IPS-15b (cell line): ENCODE measurements around the gene TPX2.
"Not testable (repeated sequence)": the region's sequence is repeated elsewhere in the genome, so short reads cannot be mapped to it uniquely, and the experiment has no call there.

Experiments
- H3K27me3 ChIP-seq: one replicate; pipeline ENCODE4 v1.6.1; 2013; ENCODE audit warnings: low read length; ENCODE audit not compliant: control insufficient read depth, insufficient read depth
- H3K36me3 ChIP-seq: one replicate; pipeline ENCODE4 v1.6.1; 2013; ENCODE audit warnings: low read length; ENCODE audit not compliant: control insufficient read depth, insufficient read depth
- H3K4me1 ChIP-seq: one replicate; pipeline ENCODE4 v1.6.1; 2013; ENCODE audit warnings: mild to moderate bottlenecking, low read length; ENCODE audit not compliant: control insufficient read depth, insufficient read depth
- H3K4me3 ChIP-seq: one replicate; pipeline ENCODE4 v1.5.1; 2013; ENCODE audit warnings: low read depth, low read length
- H3K9ac ChIP-seq: one replicate; pipeline ENCODE4 v1.6.1; 2013; ENCODE audit warnings: low read depth, mild to moderate bottlenecking, low read length
- H3K9me3 ChIP-seq: one replicate; pipeline ENCODE4 v1.6.1; 2013; ENCODE audit warnings: mild to moderate bottlenecking, low read length; ENCODE audit not compliant: control insufficient read depth, insufficient read depth

Gene TPX2

DNA sequence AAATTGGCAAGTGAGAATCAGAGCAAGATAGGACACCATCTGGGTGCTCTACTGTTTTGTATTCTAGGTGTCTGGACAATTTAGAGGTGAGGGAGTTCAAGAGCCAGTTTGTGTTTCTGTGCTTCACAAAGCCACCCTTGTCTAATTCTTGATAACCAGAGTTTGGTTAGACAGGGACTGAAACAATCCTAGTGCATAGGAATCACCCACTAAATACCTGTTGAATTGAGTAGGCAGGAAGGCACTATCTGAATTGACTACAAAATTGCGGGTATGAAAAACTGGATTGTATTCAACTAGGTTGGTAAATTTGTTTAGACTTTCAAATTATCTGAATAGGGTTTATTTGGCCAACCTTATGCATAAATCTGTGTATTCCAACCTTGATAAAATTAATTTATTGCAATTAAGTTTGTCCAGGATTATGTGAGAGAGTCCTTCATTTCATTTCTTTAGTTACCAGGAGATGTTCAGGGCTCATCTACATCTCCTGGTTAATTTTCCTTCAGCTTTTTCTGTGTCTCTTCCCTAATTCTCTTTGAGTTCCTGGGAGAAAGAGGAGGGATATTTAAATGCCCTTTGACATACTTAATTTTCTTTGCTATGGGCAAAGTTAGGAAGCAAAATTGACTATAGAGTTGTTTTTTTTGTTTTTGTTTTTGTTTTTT lies 1.7 kb downstream of the TPX2 start:
- Histone ChIP-seq H3K27me3 (no peaks in the 10 kb centered on the region), H3K9ac (peak overlapping the region; percentile 70), H3K36me3 (peaks cover 6% of the 10 kb centered on the region), H3K4me3 (peak overlapping the region; percentile 91), H3K4me1 (peaks cover 8% of the 10 kb centered on the region), H3K9me3 (no peaks in the 10 kb centered on the region)

DNA sequence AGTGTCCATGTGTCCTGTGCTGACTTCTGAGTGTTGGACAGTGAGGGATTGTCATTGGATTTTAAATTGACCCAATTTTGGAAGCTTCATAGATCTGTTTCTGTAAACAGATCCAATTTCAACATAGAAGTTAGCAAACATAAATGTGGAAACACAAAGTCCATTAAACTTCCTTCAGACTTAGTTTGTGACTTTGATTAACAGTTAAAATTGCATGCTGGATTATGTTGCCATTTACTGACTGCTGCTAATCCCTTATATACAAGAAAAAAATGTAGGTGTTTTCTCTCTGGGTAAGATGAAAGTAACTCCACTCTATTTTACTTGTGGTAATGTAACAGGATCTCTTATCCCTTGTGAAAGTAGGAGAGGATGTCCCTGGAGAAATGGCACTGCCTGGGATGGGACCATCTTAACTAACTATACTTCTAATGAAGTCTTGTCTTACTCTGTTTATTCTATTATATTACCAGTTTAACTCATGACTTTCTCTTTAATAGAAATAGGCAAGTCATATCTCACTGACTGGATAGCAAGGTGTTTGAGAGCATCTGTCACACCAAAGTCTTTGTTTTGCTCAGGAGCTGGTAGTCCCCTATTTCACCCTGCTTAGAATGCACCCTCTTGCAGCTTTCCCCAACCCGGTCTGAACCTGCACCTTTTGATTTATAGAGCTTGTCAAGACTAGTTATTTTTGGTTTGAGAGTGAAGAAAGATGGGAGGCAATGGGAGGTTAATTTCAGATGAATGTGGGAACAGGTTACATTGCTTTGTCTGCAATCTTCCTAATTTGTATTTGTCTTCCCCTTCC lies 7.2 kb downstream of the TPX2 start:
- H3K9ac ChIP-seq: no peak overlapping the region
- no peaks in the 10 kb centered on the region for H3K9me3 ChIP-seq
- H3K4me3 ChIP-seq: no peak overlapping the region
- H3K4me1 ChIP-seq: no peaks in the 10 kb centered on the region
- no peaks in the 10 kb centered on the region for H3K27me3 ChIP-seq
- peaks cover 6% of the 10 kb centered on the region for H3K36me3 ChIP-seq

DNA sequence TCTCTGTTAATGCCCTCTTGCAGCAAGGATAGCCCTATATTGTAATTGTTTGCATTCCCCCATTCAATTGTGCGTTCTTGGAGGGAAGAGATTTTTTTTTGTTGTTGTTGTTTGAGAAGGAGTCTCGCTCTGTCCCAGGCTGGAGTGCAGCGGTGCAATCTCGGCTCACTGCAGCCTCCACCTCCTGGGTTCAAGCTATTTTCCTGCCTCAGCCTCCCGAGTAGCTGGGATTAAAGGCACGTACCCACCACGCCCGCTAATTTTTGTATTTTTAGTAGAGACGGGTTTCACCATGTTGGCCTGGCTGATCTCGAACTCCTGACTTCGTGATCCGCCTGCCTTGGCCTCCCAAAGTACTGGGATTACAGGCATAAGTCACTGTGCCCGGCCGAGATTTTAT lies 7.9 kb downstream of the TPX2 start:
- not testable (repeated sequence) for H3K9ac ChIP-seq, H3K9me3 ChIP-seq, H3K27me3 ChIP-seq, H3K36me3 ChIP-seq, H3K4me3 ChIP-seq, H3K4me1 ChIP-seq

DNA sequence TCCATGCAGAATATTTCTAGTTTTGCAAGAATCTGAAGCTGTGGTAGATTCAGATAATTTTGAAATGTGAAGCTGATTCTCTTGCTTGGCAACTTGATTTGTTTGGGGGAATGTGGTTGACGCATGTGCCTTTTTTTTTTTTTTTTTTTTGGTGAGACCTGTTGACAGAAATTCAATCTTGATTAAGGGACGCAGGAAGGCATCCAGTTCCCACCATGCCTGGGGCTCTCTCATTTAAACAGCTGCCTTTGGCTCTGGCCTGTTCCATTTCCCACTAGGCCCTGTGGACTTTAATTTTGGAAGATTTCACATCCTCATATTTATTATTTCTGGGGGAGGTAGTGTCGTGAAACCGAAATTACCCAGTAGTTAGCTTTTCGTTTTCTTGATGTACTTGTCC lies 8.6 kb downstream of the TPX2 start:
- no peak overlapping the region for H3K9ac ChIP-seq

DNA sequence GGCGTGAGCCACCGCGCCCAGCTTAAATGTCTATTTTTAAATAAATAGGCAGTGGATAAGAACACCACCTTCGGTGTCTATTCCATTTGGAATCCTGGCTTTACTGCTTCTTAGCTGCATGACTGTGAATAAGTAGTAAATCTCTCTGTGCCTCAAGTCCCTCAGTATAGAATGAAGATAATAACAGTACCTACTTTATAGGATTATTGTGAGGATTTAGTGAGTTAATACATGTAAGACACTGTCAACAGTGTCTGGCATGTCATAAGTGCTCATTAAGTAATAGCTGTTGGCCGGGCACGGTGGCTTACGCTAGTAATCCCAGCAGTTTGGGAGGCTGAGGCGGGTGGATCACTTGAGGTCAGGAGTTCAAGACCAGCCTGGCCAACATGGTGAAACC lies 10.1 kb downstream of the TPX2 start:
- no peaks in the 10 kb centered on the region for H3K36me3 ChIP-seq

More for the DNA sequence above, 8.6 kb downstream of the TPX2 start:
- H3K4me3 ChIP-seq: no peak overlapping the region
- H3K36me3 ChIP-seq: peaks cover 5% of the 10 kb centered on the region
- no peaks in the 10 kb centered on the region for H3K27me3 ChIP-seq
- H3K4me1 ChIP-seq: no peaks in the 10 kb centered on the region
- no peaks in the 10 kb centered on the region for H3K9me3 ChIP-seq

DNA sequence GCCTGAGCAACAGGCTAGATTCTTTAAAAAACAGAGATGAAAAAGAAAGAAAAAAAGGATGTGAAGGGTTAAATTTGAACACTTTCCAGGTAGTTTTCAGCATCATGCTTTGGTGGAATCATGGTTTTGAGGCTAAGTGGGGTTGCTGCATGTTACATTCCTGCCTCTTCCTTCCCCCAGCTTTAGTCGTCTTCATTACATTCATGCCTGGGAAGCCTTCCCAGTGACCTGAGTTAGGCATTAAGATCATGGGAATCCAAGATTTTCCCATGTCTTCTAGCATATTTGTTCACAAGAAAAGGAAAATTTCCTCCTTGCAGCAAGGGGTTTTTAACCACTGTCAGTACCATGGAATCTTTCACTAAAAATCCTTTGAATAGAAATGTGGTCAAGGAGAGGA lies 12.0 kb downstream of the TPX2 start:
- no peaks in the 10 kb centered on the region for H3K36me3 ChIP-seq
- no peaks in the 10 kb centered on the region for H3K27me3 ChIP-seq
- H3K9me3 ChIP-seq: no peaks in the 10 kb centered on the region
- no peak overlapping the region for H3K9ac ChIP-seq
- H3K4me3 ChIP-seq: no peak overlapping the region
- no peaks in the 10 kb centered on the region for H3K4me1 ChIP-seq

More for the DNA sequence above, 10.1 kb downstream of the TPX2 start:
- no peak overlapping the region for H3K4me3 ChIP-seq
- no peaks in the 10 kb centered on the region for H3K9me3 ChIP-seq
- no peaks in the 10 kb centered on the region for H3K4me1 ChIP-seq
- no peak overlapping the region for H3K9ac ChIP-seq
- no peaks in the 10 kb centered on the region for H3K27me3 ChIP-seq

DNA sequence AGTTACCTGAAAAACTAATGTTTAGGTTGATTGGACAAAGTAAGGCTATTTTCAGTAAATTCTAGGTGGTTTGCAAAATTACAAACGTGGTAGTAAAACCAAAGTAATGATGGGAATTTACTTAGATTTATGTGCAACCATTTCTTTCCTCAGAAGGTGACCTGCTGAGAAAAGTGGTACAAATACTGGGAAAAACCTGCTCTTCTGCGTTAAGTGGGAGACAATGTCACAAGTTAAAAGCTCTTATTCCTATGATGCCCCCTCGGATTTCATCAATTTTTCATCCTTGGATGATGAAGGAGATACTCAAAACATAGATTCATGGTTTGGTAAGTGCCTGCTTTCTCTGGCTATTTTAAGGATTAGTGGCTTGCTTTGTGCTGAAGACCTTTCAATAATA lies 18.2 kb downstream of the TPX2 start:
- Histone ChIP-seq H3K9me3 (no peaks in the 10 kb centered on the region), H3K9ac (no peak overlapping the region), H3K27me3 (no peaks in the 10 kb centered on the region), H3K36me3 (peaks cover 4% of the 10 kb centered on the region), H3K4me1 (no peaks in the 10 kb centered on the region), H3K4me3 (no peak overlapping the region)

DNA sequence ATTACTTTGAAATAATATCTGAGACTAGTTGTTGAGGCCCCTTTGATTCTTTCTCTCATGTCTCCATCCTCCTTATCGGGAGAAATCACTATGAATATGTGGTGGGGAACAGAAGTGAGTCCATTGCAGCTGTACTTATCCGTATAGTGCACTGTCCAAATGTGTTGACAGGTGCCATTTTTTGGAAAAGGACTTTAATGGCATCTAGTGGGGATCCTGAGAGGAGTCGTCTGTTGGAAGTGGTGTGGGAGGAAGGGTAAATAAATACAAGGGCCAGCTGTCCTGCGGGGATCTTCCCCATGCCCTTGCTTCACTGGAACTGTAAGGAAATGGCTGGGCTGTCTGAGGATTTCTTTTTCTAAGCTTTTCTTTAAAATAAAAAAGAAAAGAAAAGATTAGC lies 19.4 kb downstream of the TPX2 start:
- H3K4me3 ChIP-seq: no peak overlapping the region
- no peaks in the 10 kb centered on the region for H3K4me1 ChIP-seq
- peaks cover 4% of the 10 kb centered on the region for H3K36me3 ChIP-seq
- no peaks in the 10 kb centered on the region for H3K9me3 ChIP-seq
- H3K9ac ChIP-seq: no peak overlapping the region
- no peaks in the 10 kb centered on the region for H3K27me3 ChIP-seq

DNA sequence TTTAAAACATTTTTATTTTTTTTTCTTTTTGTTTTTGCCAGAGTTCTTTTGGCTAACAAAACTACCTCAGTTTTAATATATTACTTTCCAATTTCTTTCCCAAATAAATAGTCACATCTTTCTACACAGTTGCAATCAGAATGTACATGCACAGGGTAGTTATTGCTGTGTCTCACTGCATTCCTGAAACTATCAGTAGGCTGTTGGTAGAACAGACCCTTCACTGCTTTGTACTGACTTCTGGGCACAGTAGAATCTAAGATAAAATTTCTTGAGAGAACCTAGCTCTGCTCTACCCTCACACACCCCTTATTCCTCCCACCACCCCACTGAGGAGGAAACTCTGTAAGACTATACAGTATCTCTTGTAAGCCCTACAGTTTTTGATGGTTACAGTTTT lies 19.9 kb downstream of the TPX2 start:
- Histone ChIP-seq H3K9me3 (no peaks in the 10 kb centered on the region), H3K27me3 (no peaks in the 10 kb centered on the region), H3K4me3 (no peak overlapping the region), H3K4me1 (no peaks in the 10 kb centered on the region), H3K36me3 (peaks cover 5% of the 10 kb centered on the region), H3K9ac (no peak overlapping the region)

DNA sequence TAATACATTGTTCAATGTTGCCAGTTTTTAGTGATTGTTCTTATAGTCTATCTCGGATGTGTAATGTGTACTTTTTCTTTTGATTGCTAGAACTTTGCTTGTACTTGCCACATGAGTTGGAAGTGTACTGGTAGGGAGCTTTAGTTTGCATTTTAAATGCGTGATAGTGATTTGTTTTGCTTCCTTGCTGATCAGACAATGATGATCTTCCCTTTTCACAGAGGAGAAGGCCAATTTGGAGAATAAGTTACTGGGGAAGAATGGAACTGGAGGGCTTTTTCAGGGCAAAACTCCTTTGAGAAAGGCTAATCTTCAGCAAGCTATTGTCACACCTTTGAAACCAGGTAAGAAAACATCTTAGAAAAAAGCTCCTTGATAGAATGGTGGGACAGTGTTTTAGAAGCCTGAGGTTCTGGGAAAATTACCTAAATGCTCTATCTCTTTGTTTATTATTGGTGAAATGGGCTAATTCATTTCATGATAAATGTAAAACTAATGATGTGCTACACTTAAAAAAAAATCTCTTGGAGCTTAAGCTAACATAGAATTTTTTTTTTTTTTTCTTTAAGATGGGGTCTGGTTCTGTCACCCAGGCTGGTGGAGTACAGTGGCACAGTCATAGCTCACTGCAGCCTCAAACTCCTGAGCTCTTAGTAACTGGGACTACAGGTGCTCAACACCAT lies 20.9 kb downstream of the TPX2 start:
- Histone ChIP-seq H3K9ac (no peak overlapping the region), H3K9me3 (no peaks in the 10 kb centered on the region), H3K36me3 (peaks cover 9% of the 10 kb centered on the region)

DNA sequence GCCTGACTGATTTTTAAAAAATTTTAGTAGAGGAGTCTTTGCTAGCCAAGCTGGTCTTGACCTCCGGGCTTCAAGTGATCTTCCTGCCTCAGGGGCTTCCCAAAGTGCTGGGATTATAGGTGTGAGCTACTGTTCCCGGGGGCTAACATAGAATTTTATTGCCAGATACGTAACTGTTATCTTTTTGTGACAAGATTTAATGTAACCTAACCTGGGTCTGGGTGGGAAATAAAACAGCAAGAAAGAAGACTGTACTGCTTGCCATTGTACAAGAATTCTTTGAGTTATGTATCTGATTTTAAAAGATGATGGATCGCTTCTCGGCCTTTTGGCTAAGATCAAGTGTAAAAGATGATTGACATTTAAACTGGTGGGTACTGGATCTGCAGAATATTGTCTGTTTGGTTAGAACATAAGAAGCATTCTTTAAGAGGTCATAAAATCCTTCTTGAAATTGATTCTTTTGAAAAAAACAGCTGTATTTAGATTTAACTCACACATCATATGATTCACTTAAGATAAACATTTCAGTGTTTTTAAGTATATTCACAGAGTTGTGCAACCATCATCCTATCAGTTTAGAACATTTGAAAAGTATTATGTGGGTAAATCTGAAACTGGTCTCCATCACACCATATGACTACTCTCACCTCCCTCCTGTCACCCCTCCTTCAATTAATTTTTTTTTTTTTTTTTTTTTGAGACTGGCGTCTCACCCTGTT lies 21.6 kb downstream of the TPX2 start:
- no peaks in the 10 kb centered on the region for H3K9me3 ChIP-seq
- no peaks in the 10 kb centered on the region for H3K27me3 ChIP-seq
- H3K4me3 ChIP-seq: no peak overlapping the region
- H3K36me3 ChIP-seq: peaks cover 14% of the 10 kb centered on the region
- H3K4me1 ChIP-seq: no peaks in the 10 kb centered on the region
- no peak overlapping the region for H3K9ac ChIP-seq

More for the DNA sequence above, 20.9 kb downstream of the TPX2 start:
- H3K4me3 ChIP-seq: no peak overlapping the region
- H3K27me3 ChIP-seq: no peaks in the 10 kb centered on the region
- H3K4me1 ChIP-seq: no peaks in the 10 kb centered on the region
